ENCODE results near the gene CUX1.

DNA sequence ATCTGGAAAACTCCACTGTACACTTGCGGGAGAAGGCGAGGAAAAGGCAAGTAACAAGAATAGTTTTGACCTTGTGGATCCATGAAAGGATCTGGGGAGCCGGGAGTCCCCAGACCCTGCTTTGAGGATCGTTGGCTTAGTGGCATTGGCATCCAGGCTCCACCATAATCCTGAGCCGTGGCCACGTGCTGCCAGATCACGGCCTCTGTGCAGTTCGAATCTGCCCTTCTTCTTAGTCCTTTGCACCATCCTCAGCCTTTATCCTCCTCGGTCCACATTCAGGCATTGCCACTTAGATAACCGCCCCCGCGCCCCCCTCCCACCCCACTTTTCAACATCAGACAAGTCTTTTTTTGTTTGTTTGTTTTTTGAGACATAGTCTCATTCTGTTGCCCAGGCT, 201.4 kb downstream of the CUX1 start:
- TF ChIP-seq CTCF (IDR thresholded peaks at IDR 0.05) (no peak), EZH2 (IDR thresholded peaks at IDR 0.05) (no peak), EZH2phosphoT487 (IDR thresholded peaks at IDR 0.05) (no peak)

Data from neural progenitor cell (in vitro differentiated cells).